Measurements from ENCODE around the gene HELZ.

GRCh38 chr17:67076290-67076689, 168.7 kb downstream of the HELZ start:
- no peak for TF ChIP-seq CTCF (IDR thresholded peaks at IDR 0.05; ENCODE audit: insufficient read depth, low read depth, low read length)
- no peak for TF ChIP-seq EZH2 (IDR thresholded peaks at IDR 0.05; ENCODE audit: insufficient read depth, low read length)
